Fibroblast of lung (primary cell): Measurements from ENCODE around the gene DSC3. TPM values are rescaled to one million over a fixed set of nuclear protein-coding genes. Genes with fewer than 3 reads are reported as not detected.

Experiments
- DNase-seq, 2 donors: peaks; one replicate each; pipeline versions ENCODE4 v3.0.0 to v3.0.0-alpha.2; 2010; ENCODE audit warnings: low read depth in 2 of 2
- H2AFZ ChIP-seq: 2 replicates; pipeline ENCODE4 v1.5.1; 2012; ENCODE audit warnings: low read length, control low read depth, inconsistent platforms
- H3K27ac ChIP-seq: 2 replicates; pipeline ENCODE4 v1.5.1; 2011; ENCODE audit warnings: low read length, control low read depth; ENCODE audit not compliant: insufficient read depth
- H3K27me3 ChIP-seq: 2 replicates; pipeline ENCODE4 v1.5.1; 2011; ENCODE audit warnings: mild to moderate bottlenecking, low read length; ENCODE audit not compliant: control insufficient read depth, insufficient read depth
- H3K36me3 ChIP-seq: 2 replicates; pipeline ENCODE4 v1.5.1; 2011; ENCODE audit warnings: low read length; ENCODE audit not compliant: control insufficient read depth, insufficient read depth
- H3K4me1 ChIP-seq: 2 replicates; pipeline ENCODE4 v1.5.1; 2011; ENCODE audit warnings: low read length; ENCODE audit not compliant: control insufficient read depth, insufficient read depth; ENCODE audit errors: extremely low read depth
- H3K4me2 ChIP-seq: 2 replicates; pipeline ENCODE4 v1.5.1; 2011; ENCODE audit warnings: low read length, control low read depth; ENCODE audit not compliant: insufficient read depth; ENCODE audit errors: extremely low read depth
- H3K4me3 ChIP-seq, 4 experiments: fragments of 200-600 bp in 1 of 4; sonication (generic) in 1 of 4; replicated peaks in 1 of 4; 2 replicates each; pipeline ENCODE4 v1.5.1; 2011 to 2016; ENCODE audit warnings: low read length in 4 of 4, low read depth in 3 of 4, mild to moderate bottlenecking in 3 of 4, control low read depth in 2 of 4, inconsistent platforms in 1 of 4, mixed read lengths in 1 of 4; ENCODE audit not compliant: insufficient read depth in 1 of 4; ENCODE audit errors: control extremely low read depth in 1 of 4
- H3K79me2 ChIP-seq: 2 replicates; pipeline ENCODE4 v1.5.1; 2012; ENCODE audit warnings: mild to moderate bottlenecking, low read length, inconsistent platforms; ENCODE audit not compliant: control insufficient read depth, insufficient read depth
- H3K9ac ChIP-seq: 2 replicates; pipeline ENCODE4 v1.5.1; 2011; ENCODE audit warnings: mild to moderate bottlenecking, low read length, control low read depth; ENCODE audit not compliant: insufficient read depth
- H3K9me3 ChIP-seq: 2 replicates; pipeline ENCODE4 v1.5.1; 2012; ENCODE audit warnings: low read depth, low read length; ENCODE audit not compliant: control insufficient read depth, insufficient read depth
- H4K20me1 ChIP-seq: 2 replicates; pipeline ENCODE4 v1.5.1; 2011; ENCODE audit warnings: low read length; ENCODE audit not compliant: control insufficient read depth, insufficient read depth; ENCODE audit errors: extremely low read depth
- EZH2 ChIP-seq: IDR thresholded peaks from 2 replicates; pipeline ENCODE4 v1.5.1; 2012; ENCODE audit warnings: low read length, control low read depth, mild to moderate bottlenecking; ENCODE audit errors: missing control alignments
- polyA plus RNA-seq, 2 donors: library from polyadenylated mRNA; depleted of rRNA in 1 of 2; stranded (reverse) in 1 of 2; unstranded in 1 of 2; fragments of >200 nt; gene quantifications; 2 replicates each; pipeline ENCODE4 v1.2.1, GENCODE V29; 2011 to 2012; ENCODE audit warnings: missing spikeins in 1 of 2
- total RNA-seq: library from RNA; depleted of rRNA; stranded (reverse); fragments of >200 nt; gene quantifications from 2 replicates; pipeline ENCODE4 v1.2.1, GENCODE V29; 2014
- TF ChIP-seq, protein P1 (sequence below), 2 donors: IDR thresholded peaks in 1 of 2; conservative IDR thresholded peaks in 1 of 2; 1 replicate in 1 of 2; 2 replicates in 1 of 2; pipeline ENCODE4 v1.5.1; 2011 to 2012; ENCODE audit warnings: low read length in 2 of 2, control low read depth in 1 of 2, inconsistent platforms in 1 of 2, low read depth in 1 of 2, mild to moderate bottlenecking in 1 of 2

The DSC3 gene
- total and polyA plus RNA-seq, 2 donors (not counting 1 experiment from before 2014, with no cell fraction given), result 0.02 to 0.17 TPM

DNA sequence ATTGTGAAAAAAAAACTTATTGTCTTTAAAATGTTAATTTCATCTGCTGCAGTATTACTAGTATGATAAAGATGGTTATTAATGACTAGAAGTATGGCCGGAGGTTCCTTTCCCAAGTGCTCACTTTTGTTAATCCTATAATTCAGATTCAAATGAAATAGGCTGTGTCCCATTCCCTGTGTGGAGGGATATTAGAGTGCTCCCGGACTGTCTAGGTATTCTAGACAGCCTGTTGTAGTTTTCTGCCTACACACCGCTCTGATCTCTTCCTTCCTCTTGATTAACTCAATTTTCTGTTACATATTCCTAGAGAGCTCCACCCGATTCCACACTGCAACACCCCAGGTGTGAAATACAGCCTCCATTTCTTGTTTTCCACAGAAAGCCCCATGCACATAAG, 15.4 kb upstream of the DSC3 start:
- TF ChIP-seq, protein P1, sequence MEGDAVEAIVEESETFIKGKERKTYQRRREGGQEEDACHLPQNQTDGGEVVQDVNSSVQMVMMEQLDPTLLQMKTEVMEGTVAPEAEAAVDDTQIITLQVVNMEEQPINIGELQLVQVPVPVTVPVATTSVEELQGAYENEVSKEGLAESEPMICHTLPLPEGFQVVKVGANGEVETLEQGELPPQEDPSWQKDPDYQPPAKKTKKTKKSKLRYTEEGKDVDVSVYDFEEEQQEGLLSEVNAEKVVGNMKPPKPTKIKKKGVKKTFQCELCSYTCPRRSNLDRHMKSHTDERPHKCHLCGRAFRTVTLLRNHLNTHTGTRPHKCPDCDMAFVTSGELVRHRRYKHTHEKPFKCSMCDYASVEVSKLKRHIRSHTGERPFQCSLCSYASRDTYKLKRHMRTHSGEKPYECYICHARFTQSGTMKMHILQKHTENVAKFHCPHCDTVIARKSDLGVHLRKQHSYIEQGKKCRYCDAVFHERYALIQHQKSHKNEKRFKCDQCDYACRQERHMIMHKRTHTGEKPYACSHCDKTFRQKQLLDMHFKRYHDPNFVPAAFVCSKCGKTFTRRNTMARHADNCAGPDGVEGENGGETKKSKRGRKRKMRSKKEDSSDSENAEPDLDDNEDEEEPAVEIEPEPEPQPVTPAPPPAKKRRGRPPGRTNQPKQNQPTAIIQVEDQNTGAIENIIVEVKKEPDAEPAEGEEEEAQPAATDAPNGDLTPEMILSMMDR (conservative IDR thresholded peaks at IDR 0.05 in 1 of 2, IDR thresholded peaks at IDR 0.05 in 1 of 2; ENCODE audit: low read depth in 1 of 2, low read length in 2 of 2), result no peak
- no peak for TF ChIP-seq EZH2
- no peaks in the 10 kb centered on the region for H3K36me3 ChIP-seq
- H3K4me2 ChIP-seq, result no peak overlapping the region
- no peak overlapping the region for H2AFZ ChIP-seq
- no peaks in the 10 kb centered on the region for H3K9me3 ChIP-seq
- no peaks in the 10 kb centered on the region for H3K27me3 ChIP-seq
- H3K79me2 ChIP-seq, result no peaks in the 10 kb centered on the region
- H3K9ac ChIP-seq, result no peak overlapping the region
- no peaks in the 10 kb centered on the region for H4K20me1 ChIP-seq
- H3K4me1 ChIP-seq, result no peaks in the 10 kb centered on the region
- H3K4me3 ChIP-seq, result no peak overlapping the region
- no peak overlapping the region for H3K27ac ChIP-seq
- no peak for DNase-seq

DNA sequence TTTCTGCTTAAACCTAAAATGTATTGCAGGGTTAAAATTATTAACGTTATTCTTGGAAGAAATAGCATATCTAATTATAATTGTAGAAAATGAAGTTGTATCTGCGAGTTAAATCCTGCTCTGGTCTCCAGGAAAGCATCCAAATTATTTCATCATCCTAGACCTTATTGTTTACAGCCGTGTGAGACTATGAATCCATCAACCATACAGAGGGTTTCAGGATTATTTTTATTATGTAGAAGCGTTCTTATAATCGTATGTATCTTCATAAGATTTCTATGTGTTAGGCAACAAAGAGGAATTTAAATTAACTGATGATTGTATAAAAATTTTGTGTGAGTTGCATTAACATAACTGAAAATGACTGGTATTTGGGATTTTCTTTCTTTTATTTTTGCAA, 14.5 kb upstream of the DSC3 start:
- no peaks in the 10 kb centered on the region for H3K9me3 ChIP-seq
- no peaks in the 10 kb centered on the region for H4K20me1 ChIP-seq
- H3K27ac ChIP-seq, result no peak overlapping the region
- H3K4me1 ChIP-seq, result no peaks in the 10 kb centered on the region
- no peaks in the 10 kb centered on the region for H3K79me2 ChIP-seq
- H3K4me3 ChIP-seq, result no peak overlapping the region
- H3K36me3 ChIP-seq, result no peaks in the 10 kb centered on the region
- no peak overlapping the region for H3K4me2 ChIP-seq
- H2AFZ ChIP-seq, result no peak overlapping the region
- peak in 1 of 2 donors; percentile 42 for DNase-seq
- TF ChIP-seq, protein P1 (conservative IDR thresholded peaks at IDR 0.05 in 1 of 2, IDR thresholded peaks at IDR 0.05 in 1 of 2; ENCODE audit: low read depth in 1 of 2, low read length in 2 of 2), result no peak
- TF ChIP-seq EZH2, result no peak
- H3K27me3 ChIP-seq, result no peaks in the 10 kb centered on the region
- H3K9ac ChIP-seq, result no peak overlapping the region

DNA sequence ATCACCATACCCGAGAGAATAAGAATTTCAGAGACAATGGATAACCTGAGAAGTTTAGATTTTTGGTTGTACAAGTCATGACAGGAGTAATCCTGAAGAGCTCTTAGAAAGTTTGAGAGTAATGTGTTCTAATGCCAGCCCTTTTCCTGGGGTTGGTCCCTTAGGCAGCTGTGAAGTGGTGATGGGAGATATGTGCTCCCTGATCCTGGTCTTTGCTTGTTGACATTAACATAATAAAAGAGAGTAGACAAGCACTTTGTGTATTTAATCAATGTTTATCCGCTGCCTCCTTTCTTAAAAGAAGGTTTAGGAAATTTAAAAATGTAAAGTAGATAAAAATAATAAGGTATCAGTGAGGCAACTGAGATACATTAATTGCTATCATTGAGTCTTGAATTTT, 13.8 kb upstream of the DSC3 start:
- Histone ChIP-seq H4K20me1 (no peaks in the 10 kb centered on the region), H3K4me2 (no peak overlapping the region), H3K4me3 (no peak overlapping the region), H3K27ac (no peak overlapping the region), H3K9ac (no peak overlapping the region), H3K27me3 (no peaks in the 10 kb centered on the region), H3K36me3 (no peaks in the 10 kb centered on the region), H3K4me1 (no peaks in the 10 kb centered on the region), H3K9me3 (no peaks in the 10 kb centered on the region), H3K79me2 (no peaks in the 10 kb centered on the region), H2AFZ (no peak overlapping the region)
- TF ChIP-seq EZH2, result no peak
- TF ChIP-seq, protein P1 (conservative IDR thresholded peaks at IDR 0.05 in 1 of 2, IDR thresholded peaks at IDR 0.05 in 1 of 2; ENCODE audit: low read depth in 1 of 2, low read length in 2 of 2), result no peak
- no peak for DNase-seq
